H9 (cell line): ENCODE measurements around the gene SAMM50. TPM values are rescaled to one million over a fixed set of nuclear protein-coding genes. Genes with fewer than 3 reads are reported as not detected.

Source experiments
- DNase-seq: peaks from one replicate; pipeline ENCODE4 v3.0.0-alpha.2; 2017
- H2AFZ ChIP-seq: one replicate; pipeline ENCODE4 v1.6.1; 2013; ENCODE audit warnings: mild to moderate bottlenecking, low read length, control low read depth, moderate library complexity
- H2AK5ac ChIP-seq: 2 replicates; pipeline ENCODE4 v1.6.1; 2013; ENCODE audit warnings: low read length, control low read depth, mixed read lengths; ENCODE audit not compliant: insufficient read length
- H2BK120ac ChIP-seq: one replicate; pipeline ENCODE4 v1.6.1; 2013; ENCODE audit warnings: low read depth, mild to moderate bottlenecking, low read length, control low read depth, inconsistent platforms; ENCODE audit not compliant: poor library complexity, severe bottlenecking
- H2BK12ac ChIP-seq: 2 replicates; pipeline ENCODE4 v1.6.1; 2013; ENCODE audit warnings: low read length, control low read depth, mixed read lengths, low read depth; ENCODE audit not compliant: insufficient read length
- H2BK15ac ChIP-seq: 2 replicates; pipeline ENCODE4 v1.6.1; 2013; ENCODE audit warnings: low read depth, low read length, control low read depth
- H2BK20ac ChIP-seq: one replicate; pipeline ENCODE4 v1.6.1; 2013; ENCODE audit warnings: low read depth, mild to moderate bottlenecking, low read length, control low read depth, inconsistent platforms; ENCODE audit not compliant: poor library complexity, severe bottlenecking
- H2BK5ac ChIP-seq: 2 replicates; pipeline ENCODE4 v1.6.1; 2013; ENCODE audit warnings: low read length, control low read depth, mixed read lengths; ENCODE audit not compliant: insufficient read length
- H3K14ac ChIP-seq: 2 replicates; pipeline ENCODE4 v1.6.1; 2013; ENCODE audit warnings: low read length, control low read depth; ENCODE audit not compliant: insufficient read depth
- H3K18ac ChIP-seq: 2 replicates; pipeline ENCODE4 v1.6.1; 2013; ENCODE audit warnings: low read depth, mild to moderate bottlenecking, mixed read lengths, low read length, control low read depth; ENCODE audit not compliant: insufficient read length
- H3K23ac ChIP-seq: 2 replicates; pipeline ENCODE4 v1.6.1; 2013; ENCODE audit warnings: low read length, control low read depth, mixed read lengths, low read depth; ENCODE audit not compliant: insufficient read length
- H3K23me2 ChIP-seq: 2 replicates; pipeline ENCODE4 v1.6.1; 2013; ENCODE audit warnings: low read depth, mild to moderate bottlenecking, mixed read lengths, low read length, control low read depth; ENCODE audit not compliant: insufficient read length, poor library complexity, severe bottlenecking
- H3K27ac ChIP-seq: 2 replicates; pipeline ENCODE4 v1.5.1; 2013; ENCODE audit warnings: low read length, control low read depth, mixed read lengths, low read depth; ENCODE audit not compliant: insufficient read length
- H3K27me3 ChIP-seq: 2 replicates; pipeline ENCODE4 v1.6.1; 2013; ENCODE audit warnings: low read length, control low read depth, inconsistent platforms; ENCODE audit not compliant: insufficient read depth
- H3K4ac ChIP-seq: 2 replicates; pipeline ENCODE4 v1.6.1; 2013; ENCODE audit warnings: low read depth, mild to moderate bottlenecking, control low read depth, inconsistent platforms, low read length, moderate library complexity
- H3K4me1 ChIP-seq: 2 replicates; pipeline ENCODE4 v1.6.1; 2013; ENCODE audit warnings: low read length, control low read depth, inconsistent platforms; ENCODE audit not compliant: insufficient read depth
- H3K4me2 ChIP-seq: 2 replicates; pipeline ENCODE4 v1.6.1; 2013; ENCODE audit warnings: low read length, control low read depth, mixed read lengths; ENCODE audit not compliant: insufficient read length, insufficient read depth
- H3K56ac ChIP-seq: 2 replicates; pipeline ENCODE4 v1.6.1; 2013; ENCODE audit warnings: low read depth, mild to moderate bottlenecking, mixed read lengths, low read length, control low read depth; ENCODE audit not compliant: insufficient read length
- H3K79me1 ChIP-seq: 2 replicates; pipeline ENCODE4 v1.6.1; 2013; ENCODE audit warnings: low read depth, mild to moderate bottlenecking, moderate library complexity, low read length, control low read depth, inconsistent platforms; ENCODE audit not compliant: insufficient read depth, poor library complexity, severe bottlenecking
- H3K79me2 ChIP-seq: 2 replicates; pipeline ENCODE4 v1.6.1; 2013; ENCODE audit warnings: low read length, control low read depth, inconsistent platforms; ENCODE audit not compliant: insufficient read depth
- H3K9ac ChIP-seq: 2 replicates; pipeline ENCODE4 v1.6.1; 2013; ENCODE audit warnings: low read length, control low read depth, mixed read lengths; ENCODE audit not compliant: insufficient read length; ENCODE audit errors: extremely low read depth
- H3K9me3 ChIP-seq: one replicate; pipeline ENCODE4 v1.6.1; 2013; ENCODE audit warnings: low read depth, low read length, inconsistent platforms; ENCODE audit not compliant: control insufficient read depth
- H3T11ph ChIP-seq: one replicate; pipeline ENCODE4 v1.6.1; 2013; ENCODE audit warnings: mild to moderate bottlenecking, low read length, control low read depth, inconsistent platforms
- H4K20me1 ChIP-seq: one replicate; pipeline ENCODE4 v1.6.1; 2013; ENCODE audit not compliant: control insufficient read depth, insufficient read length, insufficient read depth
- H4K5ac ChIP-seq: 2 replicates; pipeline ENCODE4 v1.6.1; 2013; ENCODE audit warnings: low read depth, mild to moderate bottlenecking, mixed read lengths, low read length, control low read depth; ENCODE audit not compliant: insufficient read length
- H4K8ac ChIP-seq: replicated peaks from 2 replicates; pipeline ENCODE4 v1.6.1; 2013; ENCODE audit warnings: low read length, control low read depth, mixed read lengths, low read depth; ENCODE audit not compliant: insufficient read length
- H4K91ac ChIP-seq: 2 replicates; pipeline ENCODE4 v1.6.1; 2013; ENCODE audit warnings: low read depth, mild to moderate bottlenecking, moderate library complexity, mixed read lengths, low read length, control low read depth; ENCODE audit not compliant: insufficient read length
- H3K27ac Mint-ChIP-seq, 3 experiments: 2 replicates in 2 of 3; 3 replicates in 1 of 3; pipeline ENCODE4 v1.8.0; 2020 to 2021; ENCODE audit warnings: mixed read lengths in 3 of 3, mild to moderate bottlenecking in 1 of 3, moderate library complexity in 1 of 3
- H3K27me3 Mint-ChIP-seq: 2 replicates; pipeline ENCODE4 v1.8.0; 2021; ENCODE audit warnings: low read depth, mild to moderate bottlenecking, moderate library complexity, mixed read lengths
- H3K36me3 Mint-ChIP-seq, 3 experiments: 2 replicates in 2 of 3; 3 replicates in 1 of 3; pipeline ENCODE4 v1.8.0; 2020 to 2021; ENCODE audit warnings: low read depth in 3 of 3, mixed read lengths in 3 of 3; ENCODE audit not compliant: insufficient read depth in 1 of 3
- H3K4me1 Mint-ChIP-seq, 2 experiments: 2 replicates each; pipeline ENCODE4 v1.8.0; 2020; ENCODE audit warnings: mixed read lengths in 2 of 2
- H3K4me3 Mint-ChIP-seq, 2 experiments: 2 replicates in 1 of 2; 3 replicates in 1 of 2; pipeline ENCODE4 v1.8.0; 2020 to 2021; ENCODE audit warnings: mild to moderate bottlenecking in 2 of 2, mixed read lengths in 2 of 2, moderate library complexity in 1 of 2
- H3K9me3 Mint-ChIP-seq, 2 experiments: 2 replicates in 1 of 2; 3 replicates in 1 of 2; pipeline ENCODE4 v1.8.0; 2020; ENCODE audit warnings: mild to moderate bottlenecking in 2 of 2, mixed read lengths in 2 of 2, moderate library complexity in 1 of 2
- WGBS: extraction: QIAGEN DNeasy Blood & Tissue Kit; methylation state at CpG from one replicate; pipeline ENCODE4 v1.1.7; 2013; ENCODE audit warnings: missing lambda C conversion rate, low lambda C conversion rate, mixed read lengths; ENCODE audit not compliant: insufficient read length; ENCODE audit errors: extremely low coverage; 5-methylcytosine and 5-hydroxymethylcytosine counted together
- total RNA-seq: library from RNA; stranded (reverse); gene quantifications from 2 replicates; pipeline ENCODE4 v1.2.1, GENCODE V29; 2021
- TF ChIP-seq, protein P1 (sequence below): fragments of 200-600 bp; sonication (generic); conservative IDR thresholded peaks from 3 replicates; pipeline ENCODE4 v1.8.0; 2021; ENCODE audit warnings: antibody characterized with exemption, mild to moderate bottlenecking

Gene SAMM50
- total RNA-seq, 1 experiment from 2014 or later, result 57.2 TPM

DNA sequence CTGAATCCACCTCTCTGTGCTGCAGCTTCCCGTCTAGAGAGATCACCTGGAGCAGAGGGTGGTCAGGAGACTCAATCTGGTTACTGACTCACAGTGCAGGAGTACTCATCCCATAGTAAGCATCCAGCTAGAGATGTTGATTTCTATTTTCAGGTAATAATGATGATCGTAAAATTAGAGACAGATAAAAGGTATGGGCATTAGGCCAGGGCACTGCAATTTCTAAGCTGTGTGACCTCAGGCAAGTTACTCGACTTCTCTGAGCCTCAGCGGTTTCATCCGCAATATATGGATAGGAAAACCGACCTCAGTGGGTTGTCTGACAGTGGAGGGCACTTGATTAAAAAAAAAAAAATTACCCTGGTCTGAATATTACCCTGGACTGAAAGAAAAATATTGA lies 13.8 kb upstream of the SAMM50 start:
- Histone ChIP-seq H3K79me1 (no peaks in the 10 kb centered on the region), H3K9ac (no peak overlapping the region), H2BK20ac (no peak overlapping the region), H2BK120ac (no peak overlapping the region), H3K79me2 (no peaks in the 10 kb centered on the region), H2AFZ (no peak overlapping the region), H3K56ac (no peak overlapping the region), H3K4me1 (no peaks in the 10 kb centered on the region), H2BK12ac (no peak overlapping the region), H2BK15ac (no peak overlapping the region), H3K27me3 (no peaks in the 10 kb centered on the region), H3K23ac (no peak overlapping the region), H2BK5ac (no peak overlapping the region), H4K8ac (no peak overlapping the region), H3T11ph (no peak overlapping the region), H2AK5ac (no peak overlapping the region), H4K91ac (no peak overlapping the region), H3K18ac (no peak overlapping the region), H3K23me2 (no peaks in the 10 kb centered on the region), H4K20me1 (no peaks in the 10 kb centered on the region), H3K4ac (no peak overlapping the region), H3K27ac (no peak overlapping the region), H3K14ac (no peak overlapping the region), H3K9me3 (no peaks in the 10 kb centered on the region), H4K5ac (no peak overlapping the region), H3K4me2 (no peak overlapping the region)
- Mint-ChIP-seq H3K36me3 (peaks cover 62 to 89% (median 87%) of the 10 kb centered on the region in 3 experiments), H3K4me1 (no peaks in the 10 kb centered on the region), H3K4me3 (no peak overlapping the region), H3K9me3 (peaks cover 0 to 2% of the 10 kb centered on the region in 2 experiments; a peak in 2 of 5 replicates), H3K27ac (no peak overlapping the region), H3K27me3 (no peaks in the 10 kb centered on the region)
- no peak for DNase-seq
- TF ChIP-seq, protein P1, sequence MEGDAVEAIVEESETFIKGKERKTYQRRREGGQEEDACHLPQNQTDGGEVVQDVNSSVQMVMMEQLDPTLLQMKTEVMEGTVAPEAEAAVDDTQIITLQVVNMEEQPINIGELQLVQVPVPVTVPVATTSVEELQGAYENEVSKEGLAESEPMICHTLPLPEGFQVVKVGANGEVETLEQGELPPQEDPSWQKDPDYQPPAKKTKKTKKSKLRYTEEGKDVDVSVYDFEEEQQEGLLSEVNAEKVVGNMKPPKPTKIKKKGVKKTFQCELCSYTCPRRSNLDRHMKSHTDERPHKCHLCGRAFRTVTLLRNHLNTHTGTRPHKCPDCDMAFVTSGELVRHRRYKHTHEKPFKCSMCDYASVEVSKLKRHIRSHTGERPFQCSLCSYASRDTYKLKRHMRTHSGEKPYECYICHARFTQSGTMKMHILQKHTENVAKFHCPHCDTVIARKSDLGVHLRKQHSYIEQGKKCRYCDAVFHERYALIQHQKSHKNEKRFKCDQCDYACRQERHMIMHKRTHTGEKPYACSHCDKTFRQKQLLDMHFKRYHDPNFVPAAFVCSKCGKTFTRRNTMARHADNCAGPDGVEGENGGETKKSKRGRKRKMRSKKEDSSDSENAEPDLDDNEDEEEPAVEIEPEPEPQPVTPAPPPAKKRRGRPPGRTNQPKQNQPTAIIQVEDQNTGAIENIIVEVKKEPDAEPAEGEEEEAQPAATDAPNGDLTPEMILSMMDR, result no peak
- WGBS, result no CpG with 5 or more reads among the region's 6 CpGs
